Activated CD4-positive, alpha-beta T cell treated with anti-CD3 and anti-CD28 coated beads, Interleukin-2, amount 50 U/mL, for 24 hours (primary cell): ENCODE results near the gene SLC2A6.

Experiments
- DNase-seq, 2 donors: peaks; one replicate each; pipeline ENCODE4 v3.0.0-alpha.2; 2020; ENCODE audit warnings: low read depth in 1 of 2, low spot score in 1 of 2

The SLC2A6 gene

GRCh38 chr9:133496861-133497842 is 18.3 kb upstream of the SLC2A6 start:
- DNase-seq, result no peak

GRCh38 chr9:133495327-133496293 is 16.7 kb upstream of the SLC2A6 start:
- no peak for DNase-seq

- no peak for DNase-seq
Measured at GRCh38 chr9:133494636-133495326, 15.9 kb upstream of the SLC2A6 start.

- DNase-seq, result no peak
Measured at GRCh38 chr9:133493845-133494540, 15.1 kb upstream of the SLC2A6 start.

- no peak for DNase-seq
Measured at GRCh38 chr9:133493428-133493827, 14.5 kb upstream of the SLC2A6 start.

- DNase-seq, result no peak
Measured at GRCh38 chr9:133492061-133493021, 13.4 kb upstream of the SLC2A6 start.

- DNase-seq, result no peak
Measured at GRCh38 chr9:133491656-133491925, 12.7 kb upstream of the SLC2A6 start.

GRCh38 chr9:133490865-133491655 is 12.2 kb upstream of the SLC2A6 start:
- DNase-seq, result no peak

- no peak for DNase-seq
Measured at GRCh38 chr9:133490201-133490681, 11.3 kb upstream of the SLC2A6 start.

- no peak for DNase-seq
Measured at GRCh38 chr9:133489253-133490190, 10.6 kb upstream of the SLC2A6 start.

GRCh38 chr9:133488686-133489252 is 9.9 kb upstream of the SLC2A6 start:
- DNase-seq, result no peak

- DNase-seq, result no peak
Measured at GRCh38 chr9:133487331-133487725, 8.4 kb upstream of the SLC2A6 start.

- no peak for DNase-seq
Measured at GRCh38 chr9:133485531-133486260, 6.8 kb upstream of the SLC2A6 start.

GRCh38 chr9:133484671-133485437 is 6.0 kb upstream of the SLC2A6 start:
- no peak for DNase-seq

GRCh38 chr9:133483611-133484010 is 4.7 kb upstream of the SLC2A6 start:
- DNase-seq, result no peak
